Chondrocyte (in vitro differentiated cells): ENCODE measurements around the gene MAP2K7. TPM values are rescaled to one million over a fixed set of nuclear protein-coding genes. Genes with fewer than 3 reads are reported as not detected.

Experiments
- DNase-seq: peaks from one replicate; pipeline ENCODE4 v3.0.0; 2021; ENCODE audit warnings: mixed read lengths, low spot score
- H3K27ac Mint-ChIP-seq: one replicate; pipeline ENCODE4 v1.8.0; 2021; ENCODE audit warnings: mild to moderate bottlenecking, moderate library complexity, mixed read lengths; ENCODE audit not compliant: unreplicated experiment
- H3K27me3 Mint-ChIP-seq: 2 replicates; pipeline ENCODE4 v1.8.0; 2021; ENCODE audit warnings: low read depth, mixed read lengths
- H3K36me3 Mint-ChIP-seq: 2 replicates; pipeline ENCODE4 v1.8.0; 2021; ENCODE audit warnings: low read depth, mixed read lengths
- H3K4me1 Mint-ChIP-seq: 2 replicates; pipeline ENCODE4 v1.8.0; 2021; ENCODE audit warnings: low read depth, mild to moderate bottlenecking, mixed read lengths
- H3K4me3 Mint-ChIP-seq: one replicate; pipeline ENCODE4 v1.8.0; 2021; ENCODE audit warnings: mild to moderate bottlenecking, moderate library complexity, mixed read lengths; ENCODE audit not compliant: unreplicated experiment
- H3K9me3 Mint-ChIP-seq: 2 replicates; pipeline ENCODE4 v1.8.0; 2021; ENCODE audit warnings: low read depth, mixed read lengths
- CTCF ChIP-seq: fragments of 200-600 bp; sonication (generic); IDR thresholded peaks from 2 replicates; pipeline ENCODE4 v1.5.0; 2021; ENCODE audit warnings: antibody characterized with exemption, mild to moderate bottlenecking, moderate library complexity
- total RNA-seq: library from RNA; stranded (reverse); gene quantifications from 3 replicates; pipeline ENCODE4 v1.2.1, GENCODE V29; 2021

MAP2K7 gene
- total RNA-seq, 1 donor from 2014 or later, result 24.4 TPM

- Mint-ChIP-seq H3K36me3 (peaks cover 1% of the 10 kb centered on the region), H3K4me1 (peaks cover 27% of the 10 kb centered on the region), H3K27me3 (no peaks in the 10 kb centered on the region), H3K27ac (peak overlapping the region; percentile 41), H3K9me3 (no peaks in the 10 kb centered on the region), H3K4me3 (peak overlapping the region; percentile 82)
- no peak for TF ChIP-seq CTCF
- DNase-seq, result peak; percentile 90
Observed at GRCh38 chr19:7905268-7905667, 1.6 kb downstream of the MAP2K7 start.

GRCh38 chr19:7905859-7906258, 2.2 kb downstream of the MAP2K7 start:
- peak overlapping the region; percentile 66 for H3K4me3 Mint-ChIP-seq
- TF ChIP-seq CTCF, result no peak
- no peaks in the 10 kb centered on the region for H3K27me3 Mint-ChIP-seq
- peaks cover 4% of the 10 kb centered on the region for H3K36me3 Mint-ChIP-seq
- DNase-seq, result no peak
- H3K27ac Mint-ChIP-seq, result peak overlapping the region; percentile 78
- no peaks in the 10 kb centered on the region for H3K9me3 Mint-ChIP-seq
- peaks cover 27% of the 10 kb centered on the region for H3K4me1 Mint-ChIP-seq

- peaks cover 10% of the 10 kb centered on the region for H3K36me3 Mint-ChIP-seq
- peaks cover 27% of the 10 kb centered on the region for H3K4me1 Mint-ChIP-seq
- H3K27ac Mint-ChIP-seq, result no peak overlapping the region
- no peak for TF ChIP-seq CTCF
- H3K9me3 Mint-ChIP-seq, result no peaks in the 10 kb centered on the region
- no peaks in the 10 kb centered on the region for H3K27me3 Mint-ChIP-seq
- peak; percentile 82 for DNase-seq
- no peak overlapping the region for H3K4me3 Mint-ChIP-seq
Observed at GRCh38 chr19:7907122-7907521, 3.4 kb downstream of the MAP2K7 start.

GRCh38 chr19:7907544-7907943, 3.9 kb downstream of the MAP2K7 start:
- H3K4me3 Mint-ChIP-seq, result no peak overlapping the region
- H3K4me1 Mint-ChIP-seq, result peaks cover 24% of the 10 kb centered on the region
- H3K27ac Mint-ChIP-seq, result no peak overlapping the region
- TF ChIP-seq CTCF, result no peak
- no peak for DNase-seq
- no peaks in the 10 kb centered on the region for H3K9me3 Mint-ChIP-seq
- no peaks in the 10 kb centered on the region for H3K27me3 Mint-ChIP-seq
- H3K36me3 Mint-ChIP-seq, result peaks cover 10% of the 10 kb centered on the region

- H3K27ac Mint-ChIP-seq, result no peak overlapping the region
- DNase-seq, result no peak
- H3K9me3 Mint-ChIP-seq, result no peaks in the 10 kb centered on the region
- H3K4me1 Mint-ChIP-seq, result peaks cover 18% of the 10 kb centered on the region
- no peak for TF ChIP-seq CTCF
- H3K4me3 Mint-ChIP-seq, result no peak overlapping the region
- H3K36me3 Mint-ChIP-seq, result peaks cover 14% of the 10 kb centered on the region
- no peaks in the 10 kb centered on the region for H3K27me3 Mint-ChIP-seq
Observed at GRCh38 chr19:7908078-7908699, 4.5 kb downstream of the MAP2K7 start.
